HUES6 (cell line): ENCODE measurements around the gene PIK3C2G.
A peak's percentile ranks its signal among the peaks of the same experiment; 100 is the strongest.
"Not testable (repeated sequence)": the region's sequence is repeated elsewhere in the genome, so short reads cannot be mapped to it uniquely, and the experiment has no call there.

Source experiments
- H3K27ac ChIP-seq: 2 replicates; pipeline ENCODE4 v1.7.0; 2013; ENCODE audit warnings: low read depth, mild to moderate bottlenecking, low read length, inconsistent platforms
- H3K27me3 ChIP-seq: 2 replicates; pipeline ENCODE4 v1.6.1; 2013; ENCODE audit warnings: low read length; ENCODE audit not compliant: control insufficient read depth, insufficient read depth
- H3K36me3 ChIP-seq: 2 replicates; pipeline ENCODE4 v1.6.1; 2013; ENCODE audit warnings: low read length; ENCODE audit not compliant: control insufficient read depth, insufficient read depth
- H3K4me1 ChIP-seq: 2 replicates; pipeline ENCODE4 v1.6.1; 2013; ENCODE audit warnings: low read length; ENCODE audit not compliant: control insufficient read depth, insufficient read depth
- H3K4me3 ChIP-seq: 2 replicates; pipeline ENCODE4 v1.5.1; 2013; ENCODE audit warnings: low read depth, low read length
- H3K9ac ChIP-seq: one replicate; pipeline ENCODE4 v1.6.1; 2013; ENCODE audit warnings: mild to moderate bottlenecking, low read length
- H3K9me3 ChIP-seq: 2 replicates; pipeline ENCODE4 v1.6.1; 2013; ENCODE audit warnings: low read depth, low read length; ENCODE audit not compliant: control insufficient read depth, insufficient read depth

The PIK3C2G gene

GRCh38 chr12:18492372-18493025 is 231.2 kb downstream of the PIK3C2G start:
- H3K36me3 ChIP-seq = no peaks in the 10 kb centered on the region
- no peak overlapping the region for H3K4me3 ChIP-seq
- no peak overlapping the region for H3K27ac ChIP-seq
- H3K4me1 ChIP-seq = no peaks in the 10 kb centered on the region
- no peaks in the 10 kb centered on the region for H3K27me3 ChIP-seq
- no peak overlapping the region for H3K9ac ChIP-seq
- H3K9me3 ChIP-seq = no peaks in the 10 kb centered on the region

GRCh38 chr12:18496156-18496555 is 234.8 kb downstream of the PIK3C2G start:
- Histone ChIP-seq H3K27me3 (no peaks in the 10 kb centered on the region), H3K36me3 (no peaks in the 10 kb centered on the region), H3K4me1 (no peaks in the 10 kb centered on the region), H3K4me3 (no peak overlapping the region), H3K27ac (no peak overlapping the region), H3K9ac (no peak overlapping the region), H3K9me3 (no peaks in the 10 kb centered on the region)

GRCh38 chr12:18500160-18500574 is 238.8 kb downstream of the PIK3C2G start:
- H3K27ac ChIP-seq, H3K4me1 ChIP-seq, H3K27me3 ChIP-seq: not testable (repeated sequence)

GRCh38 chr12:18500736-18501135 is 239.4 kb downstream of the PIK3C2G start:
- not testable (repeated sequence) for H3K9me3 ChIP-seq, H3K27me3 ChIP-seq, H3K36me3 ChIP-seq, H3K4me3 ChIP-seq, H3K4me1 ChIP-seq, H3K9ac ChIP-seq, H3K27ac ChIP-seq

More at GRCh38 chr12:18500160-18500574, 238.8 kb downstream of the PIK3C2G start:
- H3K9me3 ChIP-seq, H3K36me3 ChIP-seq, H3K9ac ChIP-seq: not testable (repeated sequence)
- H3K4me3 ChIP-seq = 0 out of 2 replicates have a peak overlapping the region, but pooled peaks have one; percentile 15

GRCh38 chr12:18502422-18502968 is 241.2 kb downstream of the PIK3C2G start:
- Histone ChIP-seq H3K9me3 (no peaks in the 10 kb centered on the region), H3K4me1 (no peaks in the 10 kb centered on the region), H3K9ac (no peak overlapping the region), H3K27ac (no peak overlapping the region), H3K4me3 (no peak overlapping the region), H3K27me3 (no peaks in the 10 kb centered on the region), H3K36me3 (no peaks in the 10 kb centered on the region)

GRCh38 chr12:18521461-18521860 is 260.1 kb downstream of the PIK3C2G start:
- Histone ChIP-seq H3K36me3 (no peaks in the 10 kb centered on the region), H3K4me3 (no peak overlapping the region), H3K27me3 (no peaks in the 10 kb centered on the region), H3K4me1 (no peaks in the 10 kb centered on the region), H3K9ac (no peak overlapping the region), H3K9me3 (peaks cover 10% of the 10 kb centered on the region; the same call in 1 of the 2 replicates), H3K27ac (no peak overlapping the region)

GRCh38 chr12:18522806-18523205 is 261.5 kb downstream of the PIK3C2G start:
- Histone ChIP-seq H3K4me3 (no peak overlapping the region), H3K4me1 (no peaks in the 10 kb centered on the region), H3K27me3 (no peaks in the 10 kb centered on the region), H3K36me3 (no peaks in the 10 kb centered on the region), H3K27ac (no peak overlapping the region), H3K9ac (no peak overlapping the region), H3K9me3 (peaks cover 10% of the 10 kb centered on the region; the same call in 1 of the 2 replicates)

GRCh38 chr12:18542497-18542896 is 281.2 kb downstream of the PIK3C2G start:
- not testable (repeated sequence) for H3K9me3 ChIP-seq, H3K36me3 ChIP-seq, H3K4me3 ChIP-seq, H3K9ac ChIP-seq, H3K27me3 ChIP-seq, H3K27ac ChIP-seq, H3K4me1 ChIP-seq

- no peak overlapping the region for H3K4me3 ChIP-seq
- no peaks in the 10 kb centered on the region for H3K36me3 ChIP-seq
Observed at GRCh38 chr12:18546399-18546798, 285.1 kb downstream of the PIK3C2G start.

GRCh38 chr12:18549598-18549997 is 288.3 kb downstream of the PIK3C2G start:
- Histone ChIP-seq H3K27me3 (no peaks in the 10 kb centered on the region), H3K9me3 (no peaks in the 10 kb centered on the region), H3K9ac (no peak overlapping the region), H3K4me3 (no peak overlapping the region), H3K4me1 (peaks cover 7% of the 10 kb centered on the region; the same call in 1 of the 2 replicates), H3K36me3 (no peaks in the 10 kb centered on the region), H3K27ac (no peak overlapping the region)

More at GRCh38 chr12:18546399-18546798, 285.1 kb downstream of the PIK3C2G start:
- Histone ChIP-seq H3K9me3 (no peaks in the 10 kb centered on the region), H3K27ac (no peak overlapping the region), H3K9ac (no peak overlapping the region), H3K27me3 (no peaks in the 10 kb centered on the region), H3K4me1 (no peaks in the 10 kb centered on the region; the same call in 1 of the 2 replicates)

- no peaks in the 10 kb centered on the region for H3K36me3 ChIP-seq
- no peak overlapping the region for H3K4me3 ChIP-seq
- H3K27me3 ChIP-seq = no peaks in the 10 kb centered on the region
- H3K9ac ChIP-seq = no peak overlapping the region
- H3K9me3 ChIP-seq = no peaks in the 10 kb centered on the region
- peaks cover 7% of the 10 kb centered on the region; the same call in 1 of the 2 replicates for H3K4me1 ChIP-seq
- H3K27ac ChIP-seq = no peak overlapping the region
Observed at GRCh38 chr12:18551106-18551505, 289.8 kb downstream of the PIK3C2G start.
